OCI-LY3 (cell line): ENCODE results near the gene PRSS56.

Experiments used
- EZH2phosphoT487 ChIP-seq: fragments of 200-600 bp; shearing (Covaris generic); IDR thresholded peaks from 2 replicates; pipeline ENCODE4 v1.6.1; 2018; ENCODE audit warnings: antibody characterized with exemption, mixed run types, low read depth
- TF ChIP-seq, protein P1 (sequence below): fragments of 200-600, 300-600 bp; sonication (generic); IDR thresholded peaks from 2 replicates; pipeline ENCODE4 v1.5.1; 2014; ENCODE audit warnings: antibody characterized with exemption, low read length, low read depth

DNA sequence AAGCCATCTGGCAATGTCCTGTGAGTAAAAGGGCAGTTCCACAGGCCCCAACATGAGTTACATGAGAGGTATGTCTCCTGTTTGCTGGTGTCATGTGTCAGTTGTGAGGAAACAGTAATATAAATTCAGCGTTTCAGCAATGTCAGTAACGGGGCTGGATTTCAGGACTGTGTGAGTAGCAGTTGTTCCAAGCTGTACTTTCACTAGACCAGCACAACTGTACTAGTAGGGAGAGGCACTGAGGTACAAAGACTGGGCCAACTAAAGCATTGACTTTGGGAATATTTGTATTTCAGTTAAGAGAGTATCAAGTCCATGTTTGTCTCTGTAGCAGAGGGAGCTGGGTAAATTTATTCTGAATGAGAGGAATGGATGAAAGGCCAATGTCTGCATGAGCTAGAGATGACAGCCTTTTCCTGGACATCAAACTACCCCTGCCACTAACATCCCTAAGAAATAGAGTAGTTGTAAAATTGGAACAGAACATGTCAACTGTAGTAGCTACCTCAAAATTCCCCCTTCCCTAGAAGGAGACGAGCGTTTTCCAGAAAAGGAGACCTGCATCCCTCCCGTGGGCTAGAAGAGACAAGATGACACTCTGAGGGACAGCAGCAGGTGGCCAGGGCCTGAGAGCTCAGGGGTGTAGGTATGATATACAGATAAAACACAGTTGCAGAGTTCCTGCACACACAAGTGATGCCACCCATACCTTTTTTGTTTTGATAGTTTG lies 54.7 kb downstream of the PRSS56 start:
- TF ChIP-seq, protein P1, sequence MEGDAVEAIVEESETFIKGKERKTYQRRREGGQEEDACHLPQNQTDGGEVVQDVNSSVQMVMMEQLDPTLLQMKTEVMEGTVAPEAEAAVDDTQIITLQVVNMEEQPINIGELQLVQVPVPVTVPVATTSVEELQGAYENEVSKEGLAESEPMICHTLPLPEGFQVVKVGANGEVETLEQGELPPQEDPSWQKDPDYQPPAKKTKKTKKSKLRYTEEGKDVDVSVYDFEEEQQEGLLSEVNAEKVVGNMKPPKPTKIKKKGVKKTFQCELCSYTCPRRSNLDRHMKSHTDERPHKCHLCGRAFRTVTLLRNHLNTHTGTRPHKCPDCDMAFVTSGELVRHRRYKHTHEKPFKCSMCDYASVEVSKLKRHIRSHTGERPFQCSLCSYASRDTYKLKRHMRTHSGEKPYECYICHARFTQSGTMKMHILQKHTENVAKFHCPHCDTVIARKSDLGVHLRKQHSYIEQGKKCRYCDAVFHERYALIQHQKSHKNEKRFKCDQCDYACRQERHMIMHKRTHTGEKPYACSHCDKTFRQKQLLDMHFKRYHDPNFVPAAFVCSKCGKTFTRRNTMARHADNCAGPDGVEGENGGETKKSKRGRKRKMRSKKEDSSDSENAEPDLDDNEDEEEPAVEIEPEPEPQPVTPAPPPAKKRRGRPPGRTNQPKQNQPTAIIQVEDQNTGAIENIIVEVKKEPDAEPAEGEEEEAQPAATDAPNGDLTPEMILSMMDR: no peak
- no peak for TF ChIP-seq EZH2phosphoT487
